Stomach smooth muscle (tissue), 2 donors: Measurements from ENCODE around the gene CCDC178.
"Not testable (repeated sequence)": the region's sequence is repeated elsewhere in the genome, so short reads cannot be mapped to it uniquely, and the experiment has no call there.

Experiments used
- H3K27ac ChIP-seq: one replicate; pipeline ENCODE4 v1.7.0; 2013; ENCODE audit warnings: mild to moderate bottlenecking, low read length, inconsistent platforms
- H3K27me3 ChIP-seq, 2 donors: one replicate each; pipeline ENCODE4 v1.7.0; 2013; ENCODE audit warnings: low read length in 2 of 2; ENCODE audit not compliant: insufficient read depth in 2 of 2, control insufficient read depth in 1 of 2
- H3K36me3 ChIP-seq, 2 donors: one replicate each; pipeline ENCODE4 v1.7.0; 2013; ENCODE audit warnings: low read length in 2 of 2; ENCODE audit not compliant: control insufficient read depth in 2 of 2, insufficient read depth in 2 of 2
- H3K4me1 ChIP-seq: one replicate; pipeline ENCODE4 v1.7.0; 2013; ENCODE audit warnings: low read length; ENCODE audit not compliant: control insufficient read depth, insufficient read depth
- H3K4me3 ChIP-seq, 2 donors: one replicate each; pipeline ENCODE4 v1.7.0; 2013; ENCODE audit warnings: low read length in 2 of 2
- H3K9ac ChIP-seq, 2 donors: one replicate each; pipeline ENCODE4 v1.7.0; 2013; ENCODE audit warnings: low read length in 2 of 2, mild to moderate bottlenecking in 1 of 2
- H3K9me3 ChIP-seq, 2 donors: one replicate each; pipeline ENCODE4 v1.7.0; 2013; ENCODE audit warnings: low read length in 2 of 2; ENCODE audit not compliant: control insufficient read depth in 2 of 2
- donor health status: healthy.
- donor health status: Pancreatic carcinoma.

The CCDC178 gene

DNA sequence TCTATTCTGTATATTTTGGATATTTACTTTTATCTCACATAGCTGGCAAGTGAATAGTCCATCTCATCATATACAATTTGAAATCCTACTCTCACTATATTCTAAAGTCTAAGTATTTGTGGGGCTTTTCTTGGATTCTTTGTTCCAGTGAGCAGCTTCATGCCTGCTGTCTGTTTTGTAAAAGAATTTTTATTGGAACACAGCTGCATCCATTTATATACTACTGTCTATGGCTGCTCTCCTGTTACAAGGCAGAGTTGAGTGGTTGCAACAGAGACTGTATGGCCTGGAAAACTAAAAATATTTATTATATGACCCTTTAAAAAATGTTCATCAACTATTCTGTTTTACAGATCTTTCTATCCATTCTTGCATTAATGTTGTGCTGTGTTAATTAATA is 474.4 kb downstream of the CCDC178 start:
- H3K9ac ChIP-seq: no peak overlapping the region
- no peaks in the 10 kb centered on the region for H3K27me3 ChIP-seq
- H3K4me1 ChIP-seq: no peaks in the 10 kb centered on the region
- H3K36me3 ChIP-seq: no peaks in the 10 kb centered on the region
- no peak overlapping the region for H3K27ac ChIP-seq
- no peak overlapping the region for H3K4me3 ChIP-seq
- H3K9me3 ChIP-seq: no peaks in the 10 kb centered on the region

DNA sequence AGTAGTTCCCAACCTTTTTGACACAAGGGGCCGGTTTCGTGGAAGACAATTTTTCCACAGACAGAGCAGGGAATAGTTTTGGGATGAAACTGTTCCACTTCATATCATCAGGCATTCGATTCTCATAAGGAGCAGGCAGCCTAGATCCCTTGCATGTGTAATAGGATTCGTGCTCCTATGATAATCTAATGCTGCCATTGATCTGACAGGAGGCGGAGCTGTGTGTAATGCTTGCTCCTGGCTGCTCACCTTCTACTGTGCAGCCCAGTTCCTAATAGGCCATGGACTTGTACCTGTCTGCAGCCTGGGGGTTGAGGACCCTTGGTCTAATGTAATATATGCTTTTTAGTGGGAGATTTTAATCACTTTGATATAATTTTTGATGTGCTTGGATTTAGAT is 479.0 kb downstream of the CCDC178 start:
- no peaks in the 10 kb centered on the region for H3K9me3 ChIP-seq
- no peak overlapping the region for H3K9ac ChIP-seq
- H3K36me3 ChIP-seq: no peaks in the 10 kb centered on the region
- no peaks in the 10 kb centered on the region for H3K4me1 ChIP-seq
- H3K27ac ChIP-seq: no peak overlapping the region
- no peak overlapping the region for H3K4me3 ChIP-seq
- H3K27me3 ChIP-seq: no peaks in the 10 kb centered on the region

DNA sequence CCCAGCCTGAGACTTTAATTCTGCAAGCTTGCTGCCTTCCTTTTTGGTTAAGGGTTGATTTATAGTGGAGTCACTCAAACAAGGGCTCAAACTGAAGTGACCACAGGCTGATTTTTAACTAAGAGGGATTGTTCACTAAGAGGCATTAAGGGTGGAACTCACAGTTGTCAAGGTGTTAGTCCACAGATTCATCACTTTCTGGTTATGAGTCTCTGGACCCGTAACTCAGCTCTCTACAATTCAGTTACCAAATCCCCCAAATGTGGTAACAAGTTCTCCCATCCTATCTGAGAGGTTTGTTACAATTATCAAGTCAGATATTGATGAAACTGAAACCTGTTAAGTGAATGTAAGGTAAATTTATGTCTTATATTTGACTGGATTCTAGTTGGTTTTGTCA is 481.8 kb downstream of the CCDC178 start:
- H3K27ac ChIP-seq: no peak overlapping the region
- no peaks in the 10 kb centered on the region for H3K9me3 ChIP-seq
- no peaks in the 10 kb centered on the region for H3K4me1 ChIP-seq
- H3K36me3 ChIP-seq: no peaks in the 10 kb centered on the region
- no peak overlapping the region for H3K4me3 ChIP-seq
- no peak overlapping the region for H3K9ac ChIP-seq
- H3K27me3 ChIP-seq: no peaks in the 10 kb centered on the region

DNA sequence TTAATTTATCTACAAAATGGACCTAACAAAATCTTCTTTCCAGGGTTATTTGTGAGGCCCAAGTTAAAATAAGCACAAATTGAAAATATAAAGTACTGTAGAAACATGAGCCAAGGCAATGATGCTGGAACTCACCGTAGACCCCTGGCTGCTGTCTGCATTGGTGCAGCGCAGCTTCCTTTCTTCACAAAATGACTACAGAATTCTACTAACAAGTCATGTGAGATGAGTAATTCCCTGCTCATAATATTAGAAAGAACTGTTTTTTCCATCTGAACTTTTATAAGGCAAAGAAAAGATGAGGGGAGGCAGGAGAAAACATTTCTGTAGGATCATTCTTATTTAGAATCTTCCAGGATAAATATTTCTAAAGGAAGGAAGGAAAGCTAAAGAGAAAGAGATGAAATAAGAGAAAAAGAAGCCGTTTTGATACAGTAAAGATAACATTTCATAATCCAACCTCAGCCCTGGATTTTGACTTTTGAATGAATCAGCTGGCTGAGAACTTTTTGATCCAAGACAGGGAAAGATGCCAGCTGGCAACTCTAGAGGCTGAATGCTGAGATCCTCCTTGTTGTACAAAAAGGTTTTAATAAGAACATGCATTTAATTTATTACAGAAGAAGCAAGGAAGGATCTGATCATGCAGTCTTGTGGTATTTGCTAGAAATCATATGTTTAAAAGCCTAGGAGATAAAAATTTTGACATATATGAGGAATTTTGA is 483.8 kb downstream of the CCDC178 start:
- Histone ChIP-seq H3K27ac (no peak overlapping the region), H3K36me3 (no peaks in the 10 kb centered on the region), H3K9me3 (no peaks in the 10 kb centered on the region), H3K9ac (no peak overlapping the region), H3K4me1 (no peaks in the 10 kb centered on the region), H3K27me3 (no peaks in the 10 kb centered on the region), H3K4me3 (no peak overlapping the region)

DNA sequence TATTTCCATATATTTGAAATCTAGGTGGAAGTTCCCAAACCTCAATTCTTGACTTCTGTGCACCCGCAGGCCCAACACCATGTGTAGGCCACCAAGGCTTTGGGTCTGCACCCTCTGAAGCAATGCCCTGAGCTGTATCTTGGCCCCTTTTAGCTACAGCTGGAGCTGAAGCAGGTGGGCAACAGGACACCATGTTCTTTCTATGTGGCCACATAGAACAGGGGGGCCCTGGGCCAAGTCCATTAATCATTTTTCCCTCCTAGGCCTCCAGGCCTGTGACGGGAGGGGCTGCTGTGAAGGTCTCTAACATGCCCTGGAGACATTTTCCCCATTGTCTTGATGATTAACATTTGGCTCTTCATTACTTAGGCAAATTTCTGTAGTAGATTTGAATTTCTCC is 488.2 kb downstream of the CCDC178 start:
- H3K36me3 ChIP-seq, H3K27me3 ChIP-seq, H3K27ac ChIP-seq, H3K4me3 ChIP-seq, H3K4me1 ChIP-seq, H3K9ac ChIP-seq, H3K9me3 ChIP-seq: not testable (repeated sequence)

DNA sequence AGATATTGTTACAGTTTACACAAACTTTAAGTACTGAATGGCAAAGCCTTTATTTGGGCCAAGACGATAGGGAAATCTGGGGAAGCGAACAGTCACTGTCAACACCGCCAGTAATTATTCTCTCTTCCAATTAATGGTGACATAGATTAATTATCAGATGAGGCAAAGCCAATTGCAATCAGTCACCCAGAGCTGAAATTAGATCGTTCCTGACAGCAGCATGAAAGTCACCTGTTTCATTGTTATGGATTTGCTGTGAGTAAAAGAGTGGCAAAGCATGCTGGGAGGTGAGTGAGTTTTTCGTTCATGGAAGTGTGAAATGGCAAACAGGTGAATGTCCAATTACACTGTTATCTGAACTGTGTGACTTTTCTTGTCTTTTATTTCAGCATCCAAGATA is 502.9 kb downstream of the CCDC178 start:
- Histone ChIP-seq H3K9ac (no peak overlapping the region), H3K4me1 (no peaks in the 10 kb centered on the region), H3K27ac (no peak overlapping the region), H3K27me3 (no peaks in the 10 kb centered on the region), H3K4me3 (no peak overlapping the region), H3K9me3 (no peaks in the 10 kb centered on the region), H3K36me3 (no peaks in the 10 kb centered on the region)

DNA sequence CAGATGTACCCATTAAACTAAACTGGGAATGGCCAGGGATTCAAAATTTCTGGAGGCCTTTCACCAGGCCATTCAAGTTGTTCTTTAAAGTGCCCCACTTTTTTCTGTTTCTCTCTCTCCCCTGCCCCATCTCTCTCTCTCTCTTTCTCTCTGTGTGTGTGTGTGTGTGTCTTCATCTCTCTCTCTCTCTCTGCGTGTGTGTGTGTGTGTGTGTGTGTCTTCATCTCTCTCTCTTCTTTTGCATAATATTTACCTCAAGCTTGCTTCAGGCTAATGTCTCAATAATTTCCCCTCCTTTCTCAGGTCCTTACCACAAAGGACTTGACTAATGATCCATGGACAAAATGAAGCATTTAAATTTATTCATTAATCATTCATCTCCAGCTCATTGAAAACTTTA is 503.5 kb downstream of the CCDC178 start:
- no peaks in the 10 kb centered on the region for H3K4me1 ChIP-seq
- H3K27ac ChIP-seq: no peak overlapping the region
- no peaks in the 10 kb centered on the region for H3K36me3 ChIP-seq

DNA sequence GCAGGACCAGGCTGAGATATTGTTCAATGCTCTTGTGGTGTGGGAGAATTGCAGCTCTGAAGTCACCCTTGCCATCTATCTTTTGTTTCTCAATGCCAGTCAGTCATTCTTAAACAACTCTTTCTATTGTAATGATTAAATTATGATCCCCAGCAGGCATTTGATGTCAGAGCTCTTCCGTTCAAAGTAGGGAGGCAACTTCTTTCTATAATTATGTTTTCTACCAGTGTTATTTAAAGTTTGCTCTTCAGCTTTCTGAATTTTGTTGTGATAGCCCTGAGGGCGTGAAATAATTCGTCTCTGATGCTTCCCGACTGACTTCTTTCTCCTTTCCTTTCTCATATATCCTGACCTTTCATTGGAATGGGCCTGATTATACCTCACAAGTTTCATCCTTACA is 506.3 kb downstream of the CCDC178 start:
- H3K9ac ChIP-seq: no peak overlapping the region

More for the DNA sequence above, 503.5 kb downstream of the CCDC178 start:
- Histone ChIP-seq H3K9me3 (no peaks in the 10 kb centered on the region), H3K27me3 (no peaks in the 10 kb centered on the region), H3K9ac (no peak overlapping the region), H3K4me3 (no peak overlapping the region)

DNA sequence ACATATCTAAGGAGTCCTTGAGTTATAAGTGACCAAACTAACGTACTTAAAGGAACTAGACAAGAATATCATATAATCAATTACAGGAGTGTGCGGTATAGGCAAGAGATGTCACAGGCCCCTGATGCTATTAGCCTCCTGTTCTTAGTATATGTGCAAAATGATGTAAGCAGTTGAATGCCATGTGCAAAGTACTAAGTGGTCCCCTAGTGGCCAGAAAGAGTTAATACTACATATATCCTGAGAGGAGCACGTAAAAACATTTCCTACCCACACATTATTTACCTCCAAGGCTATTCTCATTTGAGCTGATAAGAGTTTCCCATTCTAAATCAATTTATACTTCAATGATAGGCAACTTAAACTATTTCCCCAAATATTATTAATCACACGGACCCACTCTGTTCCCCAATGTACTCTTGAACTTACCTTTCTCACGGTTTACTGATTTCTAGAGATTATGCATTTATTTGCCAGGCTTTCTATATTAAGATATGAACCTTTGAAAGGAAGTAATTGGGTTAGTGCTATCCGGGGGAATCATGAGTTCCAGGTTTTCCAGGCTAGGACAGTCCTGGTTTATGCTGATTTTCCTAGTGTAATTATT is 509.7 kb downstream of the CCDC178 start:
- Histone ChIP-seq H3K27me3 (no peaks in the 10 kb centered on the region), H3K9ac (no peak overlapping the region), H3K4me3 (no peak overlapping the region), H3K4me1 (no peaks in the 10 kb centered on the region), H3K36me3 (no peaks in the 10 kb centered on the region), H3K9me3 (no peaks in the 10 kb centered on the region), H3K27ac (no peak overlapping the region)

More for the DNA sequence above, 506.3 kb downstream of the CCDC178 start:
- H3K27me3 ChIP-seq: no peaks in the 10 kb centered on the region
- H3K27ac ChIP-seq: no peak overlapping the region
- H3K4me1 ChIP-seq: no peaks in the 10 kb centered on the region
- H3K36me3 ChIP-seq: no peaks in the 10 kb centered on the region
- H3K9me3 ChIP-seq: no peaks in the 10 kb centered on the region
- H3K4me3 ChIP-seq: no peak overlapping the region

DNA sequence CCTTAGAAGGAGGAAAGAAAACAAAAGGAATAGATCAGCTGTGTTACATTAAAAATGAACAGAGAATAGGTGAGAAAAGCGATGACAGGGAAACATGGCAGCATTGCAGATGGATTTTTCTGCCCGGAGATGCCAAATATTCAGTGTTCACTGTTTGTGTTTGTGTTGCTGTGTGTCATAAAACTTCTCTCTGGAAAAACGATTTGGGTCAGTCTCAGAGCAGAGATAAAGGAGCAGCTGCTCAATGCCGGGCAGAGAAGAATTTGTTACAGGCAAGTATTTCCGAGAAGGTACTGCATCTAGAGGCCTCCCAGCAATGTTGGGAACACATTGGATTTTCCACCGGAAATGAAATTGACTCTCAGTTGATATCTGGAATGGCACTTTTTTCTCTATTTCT is 511.3 kb downstream of the CCDC178 start:
- Histone ChIP-seq H3K36me3 (no peaks in the 10 kb centered on the region), H3K27ac (no peak overlapping the region), H3K9ac (no peak overlapping the region), H3K4me3 (no peak overlapping the region), H3K9me3 (no peaks in the 10 kb centered on the region), H3K4me1 (no peaks in the 10 kb centered on the region), H3K27me3 (no peaks in the 10 kb centered on the region)

DNA sequence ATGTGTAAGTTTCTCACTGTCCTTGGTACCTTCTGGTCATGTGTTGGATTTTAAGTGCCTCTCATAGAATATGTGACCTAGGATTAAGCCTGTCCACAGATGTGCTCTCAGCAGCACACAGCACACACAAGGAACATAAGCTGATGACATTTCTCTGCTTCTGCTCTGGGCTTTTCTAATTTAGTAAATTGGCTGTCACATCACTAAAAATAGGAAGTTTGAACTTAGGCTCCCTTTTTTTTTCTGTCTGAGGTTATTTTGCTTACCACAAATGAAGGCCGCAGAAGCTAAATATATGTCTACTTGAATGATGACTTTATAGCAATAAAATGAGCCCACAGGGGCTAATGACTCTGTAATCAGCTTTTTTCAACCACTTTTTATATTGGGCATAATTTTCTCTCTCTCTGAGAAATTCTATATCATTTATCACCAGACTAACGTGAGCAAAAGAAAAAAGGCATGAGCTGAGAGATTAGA is 517.5 kb downstream of the CCDC178 start:
- no peaks in the 10 kb centered on the region for H3K4me1 ChIP-seq
- no peak overlapping the region for H3K9ac ChIP-seq
- no peak overlapping the region for H3K27ac ChIP-seq
- no peak overlapping the region for H3K4me3 ChIP-seq
- H3K27me3 ChIP-seq: no peaks in the 10 kb centered on the region
- no peaks in the 10 kb centered on the region for H3K36me3 ChIP-seq
- H3K9me3 ChIP-seq: no peaks in the 10 kb centered on the region
